ENCODE results near the gene SORCS2. TPM values are rescaled to one million over a fixed set of nuclear protein-coding genes. Genes with fewer than 3 reads are reported as not detected.

Gene SORCS2
- total RNA-seq, 2 donors from 2014 or later, result 0.54 to 0.74 TPM

DNA sequence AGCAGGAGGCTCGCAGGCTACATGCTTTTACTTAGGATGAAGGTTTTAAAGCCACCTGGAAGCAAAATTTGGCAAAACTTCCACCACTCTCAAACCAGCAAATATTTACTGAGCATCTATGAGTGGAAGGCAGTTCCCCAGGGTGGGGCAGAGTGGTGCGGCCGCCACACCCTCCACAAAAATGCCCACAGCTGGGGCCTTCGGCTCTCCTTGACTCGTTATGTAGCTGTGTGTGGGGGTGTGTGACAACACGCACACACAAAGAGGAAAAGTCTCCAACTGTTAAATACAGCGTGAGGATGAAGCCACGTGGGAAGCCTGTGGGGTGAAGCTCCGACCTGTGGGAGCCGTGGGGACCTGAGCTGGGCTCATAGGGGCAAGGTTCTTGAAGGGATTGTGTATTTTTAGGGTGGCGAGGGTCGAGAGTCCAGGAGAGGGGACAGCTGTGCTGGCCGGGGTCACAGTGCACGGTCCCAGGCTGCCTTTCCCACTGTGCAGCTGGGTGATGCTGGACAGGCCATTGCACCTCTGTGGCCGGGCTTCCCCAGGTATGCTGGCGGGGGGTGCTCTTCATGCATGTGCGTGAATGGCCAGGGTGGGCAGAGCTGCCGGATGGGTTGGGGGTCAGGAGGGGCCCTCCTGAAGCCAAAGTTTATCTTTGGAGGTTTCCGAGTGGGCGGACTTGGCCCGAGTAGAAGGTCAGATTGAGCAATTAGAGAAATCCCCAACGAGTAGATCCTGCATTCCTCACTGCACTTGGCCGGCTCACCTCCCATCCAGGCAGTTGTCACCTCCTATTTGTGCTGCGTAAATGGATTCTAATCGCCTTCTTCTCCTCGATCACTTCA lies 25.4 kb downstream of the SORCS2 start:
- no peaks in the 10 kb centered on the region for H3K27me3 ChIP-seq
- no peaks in the 10 kb centered on the region for H3K9me3 ChIP-seq
- intact Hi-C loops (cut with DNase I), result no loop called here
- no peak overlapping the region for H3K9ac ChIP-seq (ENCODE audit: low read depth in 2 of 2, low read length in 2 of 2)
- no peak overlapping the region for H3K27ac ChIP-seq
- H3K36me3 ChIP-seq, result no peaks in the 10 kb centered on the region
- TF ChIP-seq, protein P1, sequence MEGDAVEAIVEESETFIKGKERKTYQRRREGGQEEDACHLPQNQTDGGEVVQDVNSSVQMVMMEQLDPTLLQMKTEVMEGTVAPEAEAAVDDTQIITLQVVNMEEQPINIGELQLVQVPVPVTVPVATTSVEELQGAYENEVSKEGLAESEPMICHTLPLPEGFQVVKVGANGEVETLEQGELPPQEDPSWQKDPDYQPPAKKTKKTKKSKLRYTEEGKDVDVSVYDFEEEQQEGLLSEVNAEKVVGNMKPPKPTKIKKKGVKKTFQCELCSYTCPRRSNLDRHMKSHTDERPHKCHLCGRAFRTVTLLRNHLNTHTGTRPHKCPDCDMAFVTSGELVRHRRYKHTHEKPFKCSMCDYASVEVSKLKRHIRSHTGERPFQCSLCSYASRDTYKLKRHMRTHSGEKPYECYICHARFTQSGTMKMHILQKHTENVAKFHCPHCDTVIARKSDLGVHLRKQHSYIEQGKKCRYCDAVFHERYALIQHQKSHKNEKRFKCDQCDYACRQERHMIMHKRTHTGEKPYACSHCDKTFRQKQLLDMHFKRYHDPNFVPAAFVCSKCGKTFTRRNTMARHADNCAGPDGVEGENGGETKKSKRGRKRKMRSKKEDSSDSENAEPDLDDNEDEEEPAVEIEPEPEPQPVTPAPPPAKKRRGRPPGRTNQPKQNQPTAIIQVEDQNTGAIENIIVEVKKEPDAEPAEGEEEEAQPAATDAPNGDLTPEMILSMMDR (IDR thresholded peaks at IDR 0.05), result no peak
- DNase-seq, result no peak
- H3K4me1 ChIP-seq, result peaks cover 3% of the 10 kb centered on the region
- H3K4me3 ChIP-seq, result no peak overlapping the region

GRCh38 chr4:7218686-7219085 lies 26.3 kb downstream of the SORCS2 start:
- Histone ChIP-seq H3K4me1 (peaks cover 3% of the 10 kb centered on the region), H3K36me3 (no peaks in the 10 kb centered on the region), H3K9ac (ENCODE audit: low read depth in 2 of 2, low read length in 2 of 2) (no peak overlapping the region), H3K4me3 (no peak overlapping the region), H3K9me3 (no peaks in the 10 kb centered on the region), H3K27ac (no peak overlapping the region), H3K27me3 (no peaks in the 10 kb centered on the region)
- intact Hi-C loops (cut with DNase I), result no loop called here
- TF ChIP-seq, protein P1 (IDR thresholded peaks at IDR 0.05), result no peak
- no peak for DNase-seq

DNA sequence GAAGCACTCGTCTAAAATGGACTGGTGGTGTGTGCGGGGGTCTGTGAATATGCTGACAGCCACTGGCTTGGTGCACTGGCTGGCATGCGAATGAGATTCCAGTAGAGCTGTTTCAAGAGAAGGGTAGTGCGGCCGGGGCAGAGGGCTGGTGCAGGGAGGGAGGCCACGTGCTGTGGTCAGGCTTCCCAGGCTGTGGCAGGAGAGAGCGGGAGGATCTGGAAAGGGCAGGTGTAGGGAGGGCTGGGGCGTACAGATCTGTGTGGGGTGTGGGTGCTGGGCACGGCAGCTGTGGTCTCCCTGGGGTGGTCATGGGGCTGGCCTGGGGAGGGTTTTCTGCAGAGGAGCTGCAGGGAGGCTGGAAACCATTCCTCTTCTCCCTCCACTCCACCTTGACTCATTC lies 30.2 kb downstream of the SORCS2 start:
- no peaks in the 10 kb centered on the region for H3K9me3 ChIP-seq
- TF ChIP-seq, protein P1 (IDR thresholded peaks at IDR 0.05), result no peak
- H3K4me1 ChIP-seq, result peaks cover 3% of the 10 kb centered on the region
- intact Hi-C loops (cut with DNase I), result no loop called here
- H3K27me3 ChIP-seq, result no peaks in the 10 kb centered on the region
- no peak overlapping the region for H3K27ac ChIP-seq
- DNase-seq, result no peak
- H3K4me3 ChIP-seq, result no peak overlapping the region
- H3K9ac ChIP-seq (ENCODE audit: low read depth in 2 of 2, low read length in 2 of 2), result no peak overlapping the region
- no peaks in the 10 kb centered on the region for H3K36me3 ChIP-seq

GRCh38 chr4:7223541-7223940 lies 31.2 kb downstream of the SORCS2 start:
- no peak overlapping the region for H3K27ac ChIP-seq
- no peak for DNase-seq
- no peaks in the 10 kb centered on the region for H3K36me3 ChIP-seq
- TF ChIP-seq, protein P1 (IDR thresholded peaks at IDR 0.05), result no peak
- no peak overlapping the region for H3K9ac ChIP-seq (ENCODE audit: low read depth in 2 of 2, low read length in 2 of 2)
- H3K4me3 ChIP-seq, result no peak overlapping the region
- no peaks in the 10 kb centered on the region for H3K9me3 ChIP-seq
- no peaks in the 10 kb centered on the region for H3K27me3 ChIP-seq
- no peaks in the 10 kb centered on the region for H3K4me1 ChIP-seq
- intact Hi-C loops (cut with DNase I), result no loop called here

GRCh38 chr4:7224001-7224400 lies 31.7 kb downstream of the SORCS2 start:
- intact Hi-C loops (cut with DNase I), result no loop called here

More at GRCh38 chr4:7224001-7224400, 31.7 kb downstream of the SORCS2 start:
- DNase-seq, result no peak
- H3K27ac ChIP-seq, result no peak overlapping the region
- H3K36me3 ChIP-seq, result no peaks in the 10 kb centered on the region
- TF ChIP-seq, protein P1 (IDR thresholded peaks at IDR 0.05), result no peak
- no peaks in the 10 kb centered on the region for H3K27me3 ChIP-seq
- H3K9me3 ChIP-seq, result no peaks in the 10 kb centered on the region
- H3K4me1 ChIP-seq, result no peaks in the 10 kb centered on the region
- no peak overlapping the region for H3K4me3 ChIP-seq
- no peak overlapping the region for H3K9ac ChIP-seq (ENCODE audit: low read depth in 2 of 2, low read length in 2 of 2)
